Transverse colon (tissue), 4 donors: Measurements from ENCODE around the gene PRAMEF17.
"Not testable (repeated sequence)": the region's sequence is repeated elsewhere in the genome, so short reads cannot be mapped to it uniquely, and the experiment has no call there.

Source experiments
- EP300 ChIP-seq: sonication (generic); formaldehyde crosslinking; IDR thresholded peaks from one replicate; pipeline ENCODE4 v1.6.1; 2017; ENCODE audit warnings: antibody characterized with exemption, low read depth
- POLR2A ChIP-seq: fragments of 450-650 bp; IDR thresholded peaks from one replicate; pipeline ENCODE4 v1.6.1; 2016; ENCODE audit warnings: antibody characterized with exemption, mild to moderate bottlenecking, moderate library complexity
- POLR2AphosphoS5 ChIP-seq, 3 donors: sonication (generic); formaldehyde crosslinking; IDR thresholded peaks; one replicate each; pipeline ENCODE4 v1.6.1; 2016; ENCODE audit warnings: antibody characterized with exemption in 3 of 3
- TF ChIP-seq, protein P1 (sequence below), 5 experiments: fragments of 200-600 bp in 3 of 5; fragments of 450-650 bp in 2 of 5; sonication (generic) in 3 of 5; IDR thresholded peaks; 1 replicate in 2 of 5; 2 replicates in 3 of 5; pipeline ENCODE4 v1.5.1; 2016 to 2017; ENCODE audit warnings: antibody characterized with exemption in 5 of 5, inconsistent platforms in 3 of 5, mild to moderate bottlenecking in 2 of 5, moderate library complexity in 1 of 5

DNA sequence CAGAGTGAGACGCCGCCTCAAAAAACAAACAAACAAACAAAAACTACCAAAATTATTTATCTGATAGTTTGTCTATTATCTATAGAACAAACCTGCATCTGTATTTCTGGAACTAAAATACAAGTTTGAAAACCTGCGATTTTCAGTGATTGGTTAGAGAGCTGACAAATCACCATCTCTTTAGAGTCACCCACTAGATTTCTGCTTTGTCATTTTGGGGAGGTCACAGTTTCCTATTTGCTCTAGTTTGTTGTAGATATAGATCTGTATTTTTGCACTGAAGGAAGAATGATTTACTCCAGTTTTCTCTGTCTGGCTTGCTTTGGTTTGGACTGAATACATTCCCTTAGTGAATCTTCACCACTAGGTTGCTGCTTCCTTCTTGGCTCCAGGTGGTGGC is 22.9 kb upstream of the PRAMEF17 start:
- TF ChIP-seq, protein P1, sequence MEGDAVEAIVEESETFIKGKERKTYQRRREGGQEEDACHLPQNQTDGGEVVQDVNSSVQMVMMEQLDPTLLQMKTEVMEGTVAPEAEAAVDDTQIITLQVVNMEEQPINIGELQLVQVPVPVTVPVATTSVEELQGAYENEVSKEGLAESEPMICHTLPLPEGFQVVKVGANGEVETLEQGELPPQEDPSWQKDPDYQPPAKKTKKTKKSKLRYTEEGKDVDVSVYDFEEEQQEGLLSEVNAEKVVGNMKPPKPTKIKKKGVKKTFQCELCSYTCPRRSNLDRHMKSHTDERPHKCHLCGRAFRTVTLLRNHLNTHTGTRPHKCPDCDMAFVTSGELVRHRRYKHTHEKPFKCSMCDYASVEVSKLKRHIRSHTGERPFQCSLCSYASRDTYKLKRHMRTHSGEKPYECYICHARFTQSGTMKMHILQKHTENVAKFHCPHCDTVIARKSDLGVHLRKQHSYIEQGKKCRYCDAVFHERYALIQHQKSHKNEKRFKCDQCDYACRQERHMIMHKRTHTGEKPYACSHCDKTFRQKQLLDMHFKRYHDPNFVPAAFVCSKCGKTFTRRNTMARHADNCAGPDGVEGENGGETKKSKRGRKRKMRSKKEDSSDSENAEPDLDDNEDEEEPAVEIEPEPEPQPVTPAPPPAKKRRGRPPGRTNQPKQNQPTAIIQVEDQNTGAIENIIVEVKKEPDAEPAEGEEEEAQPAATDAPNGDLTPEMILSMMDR (IDR thresholded peaks at IDR 0.05) = not testable (repeated sequence)
- not testable (repeated sequence) for TF ChIP-seq POLR2AphosphoS5 (IDR thresholded peaks at IDR 0.05); POLR2A; EP300
